Esophagus muscularis mucosa (tissue), 4 donors: ENCODE measurements around the gene GLIS1.

ENCODE experiments used
- CTCF ChIP-seq, 3 experiments: fragments of 200-600 bp in 2 of 3; fragments of 450-650 bp in 1 of 3; sonication (generic) in 2 of 3; IDR thresholded peaks; one replicate each; pipeline ENCODE4 v1.5.1; 2017 to 2019; ENCODE audit warnings: antibody characterized with exemption in 3 of 3, mild to moderate bottlenecking in 2 of 3, moderate library complexity in 1 of 3
- EP300 ChIP-seq: sonication (generic); formaldehyde crosslinking; IDR thresholded peaks from one replicate; pipeline ENCODE4 v1.6.1; 2017; ENCODE audit warnings: antibody characterized with exemption
- POLR2A ChIP-seq: fragments of 450-650 bp; IDR thresholded peaks from one replicate; pipeline ENCODE4 v1.6.1; 2017; ENCODE audit warnings: antibody characterized with exemption, moderate library complexity, mild to moderate bottlenecking, low read depth
- POLR2AphosphoS5 ChIP-seq, 2 donors: sonication (generic); formaldehyde crosslinking; IDR thresholded peaks; one replicate each; pipeline ENCODE4 v1.6.1; 2017; ENCODE audit warnings: antibody characterized with exemption in 2 of 2

- TF ChIP-seq CTCF (IDR thresholded peaks at IDR 0.05) (no peak), POLR2A (no peak), POLR2AphosphoS5 (IDR thresholded peaks at IDR 0.05) (no peak), EP300 (no peak)
These were observed 135.5 kb downstream of the GLIS1 start for GRCh38 chr1:53603431-53603830.
